Right renal cortex interstitium (tissue), 3 donors: ENCODE measurements around the gene MASP1. TPM values are rescaled to one million over a fixed set of nuclear protein-coding genes. Genes with fewer than 3 reads are reported as not detected.

ENCODE experiments used
- DNase-seq, 3 donors: peaks; one replicate each; pipeline ENCODE4 v3.0.0-alpha.2; 2013; ENCODE audit warnings: low read depth in 3 of 3, low spot score in 2 of 3
- polyA plus RNA-seq, 3 donors: library from polyadenylated mRNA; unstranded; fragments of 120-200 nt; gene quantifications; one replicate each; pipeline ENCODE4 v1.2.1, GENCODE V29; 2013; ENCODE audit not compliant: insufficient read length in 3 of 3

Gene MASP1
- polyA plus RNA-seq, 3 donors, result 6.6 to 9.3 (median 8.1) TPM

GRCh38 chr3:187293516-187294430 is 2.2 kb upstream of the MASP1 start:
- DNase-seq, result no peak

GRCh38 chr3:187292631-187293515 is 1.3 kb upstream of the MASP1 start:
- DNase-seq, result no peak

- no peak for DNase-seq
Measured at GRCh38 chr3:187292181-187292580, 644 bp upstream of the MASP1 start.

GRCh38 chr3:187291001-187291511 is 481 bp downstream of the MASP1 start:
- DNase-seq, result no peak

GRCh38 chr3:187290503-187290902 is 1.0 kb downstream of the MASP1 start:
- DNase-seq, result no peak

GRCh38 chr3:187288855-187289605 is 2.5 kb downstream of the MASP1 start:
- no peak for DNase-seq

GRCh38 chr3:187288131-187288854 is 3.2 kb downstream of the MASP1 start:
- no peak for DNase-seq

- no peak for DNase-seq
Measured at GRCh38 chr3:187287256-187287655, 4.3 kb downstream of the MASP1 start.

GRCh38 chr3:187286467-187287059 is 5.0 kb downstream of the MASP1 start:
- DNase-seq, result no peak

- DNase-seq, result no peak
Measured at GRCh38 chr3:187281191-187281714, 10.3 kb downstream of the MASP1 start.

- DNase-seq, result no peak
Measured at GRCh38 chr3:187280644-187281043, 10.9 kb downstream of the MASP1 start.

- DNase-seq, result no peak
Measured at GRCh38 chr3:187277129-187277462, 14.4 kb downstream of the MASP1 start.

- DNase-seq, result no peak
Measured at GRCh38 chr3:187276397-187277128, 15.0 kb downstream of the MASP1 start.

- no peak for DNase-seq
Measured at GRCh38 chr3:187274977-187275338, 16.6 kb downstream of the MASP1 start.

- no peak for DNase-seq
Measured at GRCh38 chr3:187274315-187274976, 17.1 kb downstream of the MASP1 start.

- no peak for DNase-seq
Measured at GRCh38 chr3:187271582-187271981, 20.0 kb downstream of the MASP1 start.

GRCh38 chr3:187269486-187269885 is 22.1 kb downstream of the MASP1 start:
- no peak for DNase-seq

GRCh38 chr3:187267306-187267705 is 24.2 kb downstream of the MASP1 start:
- DNase-seq, result no peak
